Measurements from ENCODE around the gene GSE1.

Gene GSE1

DNA sequence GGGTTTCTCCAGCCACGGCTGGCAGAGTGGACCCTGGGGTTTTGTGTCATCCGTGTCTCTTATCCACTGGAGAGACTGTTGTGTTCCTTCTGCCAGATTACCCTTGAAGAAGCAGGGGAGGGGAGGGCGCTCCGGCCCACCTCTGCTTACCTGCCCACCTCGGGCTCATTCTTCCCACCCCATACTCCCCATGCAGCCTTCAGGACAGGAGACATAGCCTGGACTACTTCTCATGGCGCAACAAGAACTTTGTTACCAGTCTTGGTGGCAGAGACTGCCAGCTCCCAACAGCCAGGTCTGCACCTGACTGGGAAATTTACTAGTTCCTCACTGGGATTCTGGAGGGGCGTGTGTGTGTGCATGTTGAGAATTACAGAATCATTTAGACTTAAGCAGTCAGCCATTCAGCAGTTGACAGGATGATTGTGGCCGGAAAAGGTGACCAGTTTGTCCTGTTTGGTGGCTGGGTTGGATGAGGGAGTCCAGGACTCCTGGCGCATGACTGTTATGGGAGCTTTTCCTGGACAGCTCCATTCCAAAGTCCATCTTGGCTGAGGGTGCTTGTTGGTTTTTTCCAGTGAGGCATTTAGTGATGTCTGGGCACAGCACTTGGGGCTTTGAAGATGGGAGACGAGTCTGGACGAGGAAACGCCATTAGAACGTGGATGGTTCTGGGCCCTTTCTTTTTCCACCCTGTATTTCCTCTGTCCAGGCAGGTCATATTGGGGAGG is 8.7 kb downstream of the GSE1 start:
- no peak for DNase-seq

DNA sequence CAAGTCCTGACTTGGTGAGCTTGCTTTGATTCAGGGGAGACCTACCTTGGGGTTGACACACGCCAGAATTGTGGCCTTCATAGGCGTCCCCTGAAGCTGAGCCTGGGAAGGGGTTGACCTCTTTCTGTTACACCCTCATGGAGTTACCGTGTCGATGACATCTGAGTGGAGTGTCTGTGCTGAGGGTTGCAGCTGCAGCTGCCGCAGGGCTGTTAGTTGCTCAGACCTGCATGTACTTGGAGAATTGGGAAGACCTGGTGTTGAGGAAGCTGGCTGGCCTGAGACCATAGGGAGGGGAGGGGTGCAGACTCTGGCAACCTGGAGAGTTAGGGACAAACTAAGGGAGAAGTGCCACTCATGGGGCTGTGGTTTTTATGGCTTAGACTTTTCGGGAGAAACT is 9.6 kb downstream of the GSE1 start:
- no peak for DNase-seq

DNA sequence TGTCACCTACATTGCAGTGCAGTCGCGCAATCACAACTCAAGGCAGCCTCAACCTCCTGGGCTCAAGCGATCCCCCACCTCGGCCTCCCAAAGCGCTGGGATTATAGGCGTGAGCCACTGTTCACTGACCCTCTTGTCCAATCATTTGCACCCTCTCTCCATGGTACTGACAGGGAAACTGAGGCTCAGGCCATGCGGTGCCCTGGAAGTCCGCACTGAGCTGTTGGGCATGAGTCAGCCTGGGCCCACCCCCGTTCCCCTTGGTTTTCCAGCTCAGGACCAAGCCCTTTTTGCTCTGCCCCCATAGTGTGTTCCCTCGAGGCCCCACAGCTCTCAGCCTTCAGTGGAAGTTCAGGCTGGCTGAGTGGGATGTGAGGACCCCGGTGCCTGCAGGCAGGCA is 10.1 kb downstream of the GSE1 start:
- no peak for DNase-seq

DNA sequence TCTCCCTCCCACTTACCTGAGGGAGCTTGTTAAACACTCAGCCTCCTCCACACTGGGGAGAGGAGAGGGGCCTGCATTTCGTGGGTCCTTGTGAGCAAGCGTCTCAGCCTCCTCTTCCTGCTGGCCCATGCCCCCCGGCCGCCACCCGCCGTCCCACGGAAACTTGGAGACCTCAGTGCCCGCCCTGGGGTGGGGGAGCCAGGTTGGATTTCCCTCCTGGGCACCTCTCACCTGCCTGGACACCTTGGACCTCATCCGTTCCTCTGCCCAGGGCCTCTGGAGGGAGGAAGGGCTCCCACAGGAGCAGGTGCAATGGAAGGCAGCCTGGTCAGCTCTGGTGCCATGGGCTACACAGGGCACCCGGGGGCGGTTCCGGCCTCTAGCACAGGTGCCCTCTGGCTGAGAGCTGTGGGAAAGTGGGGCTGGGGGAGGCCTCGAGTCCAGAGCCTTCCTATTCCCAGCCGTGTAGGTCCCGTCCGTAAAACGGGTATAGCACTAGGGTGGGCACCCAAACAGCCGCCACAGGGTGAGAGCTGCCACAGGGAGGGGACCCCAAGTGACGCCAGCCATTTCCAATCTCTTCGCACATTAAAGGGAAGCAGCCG is 11.0 kb downstream of the GSE1 start:
- no peak for DNase-seq

DNA sequence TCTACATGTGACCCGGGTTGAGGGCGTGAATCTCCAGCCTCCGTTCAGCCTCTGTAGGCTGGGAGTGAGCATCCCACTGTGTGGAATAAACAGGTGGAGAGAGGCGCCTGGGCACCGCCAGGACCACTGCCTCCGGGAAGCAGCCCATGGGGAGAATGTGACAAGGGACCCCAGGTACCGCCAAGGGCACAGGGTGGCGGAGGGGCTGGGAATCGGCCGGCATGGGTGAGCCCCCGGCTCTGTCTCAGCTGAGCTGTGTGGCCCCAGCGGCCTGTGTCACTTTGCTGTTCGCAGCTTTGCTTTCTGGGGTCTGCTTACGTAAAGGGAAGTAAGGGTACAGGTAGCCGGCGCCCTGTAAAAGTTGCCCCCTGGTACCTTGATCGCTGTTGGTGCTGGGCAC is 11.5 kb downstream of the GSE1 start:
- no peak for DNase-seq

GRCh38 chr16:85625053-85625452 is 11.9 kb downstream of the GSE1 start:
- no peak for DNase-seq

GRCh38 chr16:85625485-85626117 is 12.5 kb downstream of the GSE1 start:
- DNase-seq: no peak

- no peak for DNase-seq
These were observed 13.3 kb downstream of the GSE1 start for GRCh38 chr16:85626191-85626981.

GRCh38 chr16:85627089-85627488 is 14.0 kb downstream of the GSE1 start:
- no peak for DNase-seq

DNA sequence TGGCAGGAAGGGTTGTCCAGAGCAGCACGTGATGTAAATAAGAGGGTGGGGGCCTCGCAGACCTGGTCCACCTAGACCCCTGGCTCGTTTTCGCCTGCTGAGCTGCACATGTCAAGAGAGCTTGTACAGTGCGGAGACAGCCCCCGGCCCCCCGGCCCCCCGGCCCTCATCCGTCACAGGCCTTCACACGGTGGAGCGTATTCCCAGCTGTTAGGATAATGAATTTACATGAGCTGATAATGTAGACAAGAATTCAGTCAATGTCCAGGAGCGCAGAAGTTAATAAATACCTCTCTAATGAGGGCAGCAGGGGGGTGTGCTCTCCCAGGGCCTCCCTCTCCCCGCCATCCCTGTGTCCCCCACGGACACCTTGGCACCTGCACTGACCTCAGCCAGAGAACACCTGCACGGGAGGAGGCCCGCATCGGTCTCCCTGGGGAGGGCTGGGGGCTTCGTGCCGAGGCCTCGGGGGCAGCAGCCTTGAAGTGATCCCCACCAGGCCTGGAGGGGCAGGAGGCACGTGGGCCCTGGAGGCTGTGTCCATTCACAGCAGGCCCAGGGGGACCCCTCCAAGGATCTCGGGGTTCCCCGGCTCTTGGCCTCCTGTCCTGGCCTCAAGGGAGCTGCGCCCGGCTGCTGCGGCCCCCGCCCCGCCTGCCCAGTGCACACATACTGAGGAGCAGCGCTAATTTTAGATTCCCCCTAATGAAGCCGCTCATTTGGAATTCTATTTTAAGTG is 14.6 kb downstream of the GSE1 start:
- no peak for DNase-seq

GRCh38 chr16:85628265-85628556 is 15.1 kb downstream of the GSE1 start:
- no peak for DNase-seq

DNA sequence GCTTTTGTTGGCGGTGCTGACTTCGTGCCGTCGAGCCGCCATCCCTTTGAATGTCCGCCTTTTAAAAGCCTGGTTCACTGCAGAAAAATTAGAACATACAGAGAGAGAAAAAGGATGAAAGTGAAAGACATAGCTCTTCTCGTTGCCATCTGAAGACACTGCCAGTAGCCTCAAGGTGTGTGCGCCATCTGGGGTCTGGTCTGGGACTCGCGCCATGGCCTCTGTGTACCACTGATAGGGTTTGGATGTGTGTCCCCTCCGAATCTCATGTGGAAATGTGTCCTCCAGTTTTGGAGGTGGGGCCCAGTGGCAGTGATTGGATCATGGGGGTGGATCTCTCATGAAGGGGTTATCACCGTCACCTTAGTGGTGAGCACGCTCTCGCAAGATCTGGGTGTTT is 15.5 kb downstream of the GSE1 start:
- no peak for DNase-seq

DNA sequence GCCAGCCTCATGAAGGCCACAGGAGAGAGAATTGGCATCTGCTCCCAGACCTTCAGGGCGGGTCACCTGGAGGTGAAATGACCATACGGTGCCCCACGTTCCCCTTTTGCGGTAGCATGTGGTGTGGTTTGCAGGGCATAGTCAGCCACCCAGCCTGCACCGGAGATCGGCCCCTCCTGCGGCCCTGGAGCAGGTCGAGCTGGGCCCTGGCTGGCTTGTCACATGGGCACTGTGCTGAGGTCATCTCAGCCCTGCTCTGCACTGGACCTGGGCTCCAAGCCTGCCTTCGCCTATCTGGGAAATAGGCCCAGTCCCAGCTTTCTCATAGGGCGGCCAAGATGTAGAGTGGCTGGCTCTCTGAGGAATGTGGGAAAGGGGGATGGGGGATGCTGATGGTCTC is 16.2 kb downstream of the GSE1 start:
- no peak for DNase-seq

DNA sequence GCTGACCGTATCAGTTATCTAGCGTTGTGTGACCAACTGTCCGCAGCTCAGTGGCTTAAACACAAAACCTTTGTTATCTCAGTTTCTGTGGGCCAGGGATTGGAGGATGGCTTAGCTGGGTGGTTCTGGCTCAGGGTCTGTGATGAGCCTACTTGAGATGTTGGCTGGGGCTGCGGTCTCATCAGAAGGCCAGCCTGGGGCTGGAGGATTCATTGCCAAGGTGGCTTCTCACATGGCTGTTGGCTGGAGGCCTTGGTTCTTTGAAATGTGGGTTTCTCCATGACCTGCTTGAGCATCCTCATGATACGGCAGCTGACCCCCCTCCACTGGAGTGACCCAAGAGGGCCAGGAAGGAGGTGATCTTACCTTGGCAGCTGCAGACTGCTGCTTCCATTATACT is 16.7 kb downstream of the GSE1 start:
- DNase-seq: no peak

DNA sequence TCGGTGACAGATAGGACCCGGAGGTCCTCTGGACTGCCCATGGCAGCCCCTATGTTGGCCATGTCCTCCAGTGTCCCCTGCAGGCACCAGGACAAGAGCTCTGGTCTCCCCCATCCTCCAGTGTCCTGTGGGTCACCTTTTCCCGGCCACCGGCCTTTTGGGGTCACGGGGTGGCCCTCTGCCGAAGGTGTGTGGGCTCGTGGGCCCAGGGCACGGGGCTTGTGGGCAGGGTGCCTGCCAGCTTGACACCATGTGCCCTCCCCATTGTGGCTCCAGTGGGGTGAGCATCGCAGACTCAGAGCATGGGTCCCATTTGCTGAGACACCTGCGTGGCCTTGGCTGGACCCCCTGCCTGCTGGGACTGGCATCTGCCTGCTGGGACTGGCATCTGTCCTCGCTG is 18.1 kb downstream of the GSE1 start:
- DNase-seq: no peak

- DNase-seq: no peak
These were observed 18.8 kb downstream of the GSE1 start for GRCh38 chr16:85631802-85632393.

DNA sequence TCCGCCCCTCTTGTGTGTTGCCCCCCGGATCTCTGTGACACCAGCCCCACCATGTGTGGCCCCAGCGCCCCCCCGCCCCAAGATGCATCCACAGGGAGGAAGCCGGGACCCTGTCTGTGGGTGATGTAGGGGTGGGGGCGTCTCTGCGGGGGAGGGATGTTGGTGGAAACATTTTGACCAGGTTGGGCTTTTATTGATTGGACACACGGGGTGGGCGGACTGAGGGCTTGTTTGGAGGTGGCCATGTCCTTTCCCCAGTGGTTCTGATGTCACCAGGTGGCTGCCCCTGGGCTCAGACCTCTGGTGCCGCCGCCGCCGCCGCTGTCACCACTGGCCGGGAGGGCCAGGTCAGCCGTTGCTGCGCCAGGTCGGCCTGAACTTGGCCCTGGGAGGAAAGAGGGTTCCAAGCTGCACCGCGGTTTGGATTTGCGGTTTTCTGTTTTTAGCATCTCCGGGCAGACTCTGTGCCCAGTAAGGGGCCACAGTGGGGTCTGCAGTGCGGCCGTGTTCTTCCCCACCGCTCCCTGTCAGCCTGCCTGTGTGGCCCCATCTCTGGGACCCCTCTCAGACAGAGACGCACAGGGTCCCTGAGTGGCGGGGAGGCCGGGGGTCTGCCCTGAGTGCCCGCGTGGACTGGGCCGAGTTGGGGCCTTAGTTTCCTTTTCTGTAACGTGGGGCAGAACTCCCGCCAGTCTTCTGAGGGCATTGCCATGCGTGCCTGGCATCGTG is 19.8 kb downstream of the GSE1 start:
- DNase-seq: no peak

DNA sequence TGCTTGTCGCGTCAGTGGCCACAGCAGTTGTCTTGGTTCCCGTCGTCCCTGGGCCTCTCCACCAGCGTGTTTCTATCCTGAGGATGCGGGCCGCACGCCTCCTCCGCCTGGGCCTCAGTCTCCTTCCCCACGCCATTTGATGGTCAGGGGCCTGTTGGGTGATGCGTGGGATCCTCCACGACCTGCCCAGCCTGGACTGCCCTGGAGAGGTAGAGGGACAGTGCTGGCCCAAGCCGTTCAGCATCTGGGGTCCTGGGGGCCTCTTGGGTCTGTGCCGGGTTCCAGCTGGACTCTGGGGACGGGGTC is 20.3 kb downstream of the GSE1 start:
- DNase-seq: no peak

GRCh38 chr16:85633888-85634287 is 20.8 kb downstream of the GSE1 start:
- DNase-seq: no peak

DNA sequence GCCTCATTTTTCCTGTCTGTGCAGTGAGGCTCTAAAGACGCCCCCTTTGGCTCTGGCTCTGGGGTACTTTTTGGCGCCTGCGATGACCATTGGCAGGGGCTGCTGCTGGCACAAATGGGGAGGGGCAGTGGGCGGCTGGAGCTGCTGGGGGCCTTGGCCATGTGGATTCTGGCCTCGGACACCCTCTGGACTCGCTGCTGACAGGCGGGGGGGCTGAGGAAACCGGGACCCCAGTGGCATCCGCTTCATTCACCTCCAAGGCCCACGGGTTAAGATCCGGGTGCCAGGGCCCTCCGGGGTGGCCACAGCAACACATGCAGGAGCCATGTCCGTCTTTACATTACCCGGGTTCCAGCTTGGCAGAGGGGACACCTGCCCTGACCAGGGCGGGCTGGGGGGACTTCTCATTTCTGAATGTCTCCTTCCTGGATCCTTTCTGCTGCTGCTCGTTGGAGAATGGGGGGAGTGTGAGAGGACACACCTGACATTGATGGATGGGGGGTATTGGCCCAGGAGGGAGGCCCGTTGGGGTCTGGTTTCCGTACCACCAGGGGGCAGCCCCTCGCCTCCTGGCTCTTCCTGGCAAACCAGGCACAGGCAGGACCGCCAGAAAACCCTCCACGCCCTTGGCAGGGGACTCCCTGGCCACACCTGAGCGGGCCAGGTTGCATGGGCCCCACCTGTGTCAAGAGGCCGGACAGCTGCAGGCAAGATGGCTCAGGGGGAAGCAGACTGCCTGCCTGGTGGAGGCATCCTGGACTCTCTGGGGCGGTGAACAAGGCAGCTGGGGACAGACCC is 21.8 kb downstream of the GSE1 start:
- no peak for DNase-seq

- DNase-seq: no peak
These were observed 22.5 kb downstream of the GSE1 start for GRCh38 chr16:85635545-85636140.

Data from activated CD4-positive, alpha-beta T cell treated with anti-CD3 and anti-CD28 coated beads, Interleukin-2, amount 50 U/mL, for 16 hours (primary cell).